HL-60 (cell line): Measurements from ENCODE around the gene DPY30.

Source experiments
- CTCF ChIP-seq: IDR thresholded peaks from one replicate; pipeline ENCODE4 v1.5.1; 2011; ENCODE audit warnings: low read length, control low read depth, inconsistent platforms; ENCODE audit not compliant: insufficient read depth
- GABPA ChIP-seq: IDR thresholded peaks from 2 replicates; pipeline ENCODE4 v1.6.1; 2012; ENCODE audit warnings: low read depth
- POLR2AphosphoS5 ChIP-seq: IDR thresholded peaks from 2 replicates; pipeline ENCODE4 v1.6.1; 2012; ENCODE audit warnings: low read depth
- SPI1 ChIP-seq: IDR thresholded peaks from 2 replicates; pipeline ENCODE4 v1.6.1; 2012; ENCODE audit warnings: low read depth, mild to moderate bottlenecking, borderline replicate concordance

DNA sequence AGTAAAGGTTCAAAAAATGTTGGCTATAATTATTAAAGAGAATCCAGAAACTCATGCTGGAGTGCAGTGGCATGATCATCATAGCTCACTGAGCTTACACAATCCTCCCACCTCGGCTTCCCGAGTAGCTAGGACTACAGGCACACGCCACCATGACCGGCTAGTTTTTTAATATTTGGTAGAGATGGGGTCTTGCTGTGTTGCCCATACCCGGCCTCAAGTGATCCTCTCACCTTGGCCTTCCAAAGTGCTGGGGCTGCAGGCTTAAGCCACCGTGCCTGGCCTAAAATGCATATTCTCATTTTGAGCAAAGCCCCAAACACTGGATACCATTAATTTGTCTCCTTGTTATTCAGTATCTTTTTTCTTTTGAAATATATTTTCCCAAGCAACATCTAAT, 61.2 kb downstream of the DPY30 start:
- TF ChIP-seq CTCF (no peak), POLR2AphosphoS5 (no peak), GABPA (no peak), SPI1 (no peak)
